D721Med (cell line): ENCODE data around the gene CA11.
"Not testable (repeated sequence)": the region's sequence is repeated elsewhere in the genome, so short reads cannot be mapped to it uniquely, and the experiment has no call there.

ENCODE experiments used
- DNase-seq: peaks from one replicate; pipeline ENCODE4 v3.0.0; 2011; ENCODE audit warnings: low spot score; ENCODE audit not compliant: insufficient read length
- FAIRE-seq: peaks from 2 replicates; lab custom pipeline; 2011; peaks lifted over from hg19 to GRCh38; lab: Jason Lieb, UNC
- CTCF ChIP-seq: IDR thresholded peaks from 2 replicates; pipeline ENCODE4 v1.5.1; 2012; ENCODE audit warnings: mild to moderate bottlenecking, control low read depth; ENCODE audit not compliant: insufficient read depth; ENCODE audit errors: missing control alignments

The CA11 gene

GRCh38 chr19:48635263-48635965, 10.6 kb downstream of the CA11 start:
- DNase-seq (peak; percentile 64), FAIRE-seq (no peak)
- no peak for TF ChIP-seq CTCF

GRCh38 chr19:48634424-48635262, 11.3 kb downstream of the CA11 start:
- DNase-seq (peak; percentile 80), FAIRE-seq (no peak)
- no peak for TF ChIP-seq CTCF

- no peak for TF ChIP-seq CTCF
- DNase-seq (no peak), FAIRE-seq (no peak)
These were observed 12.0 kb downstream of the CA11 start for GRCh38 chr19:48634036-48634342.

DNA sequence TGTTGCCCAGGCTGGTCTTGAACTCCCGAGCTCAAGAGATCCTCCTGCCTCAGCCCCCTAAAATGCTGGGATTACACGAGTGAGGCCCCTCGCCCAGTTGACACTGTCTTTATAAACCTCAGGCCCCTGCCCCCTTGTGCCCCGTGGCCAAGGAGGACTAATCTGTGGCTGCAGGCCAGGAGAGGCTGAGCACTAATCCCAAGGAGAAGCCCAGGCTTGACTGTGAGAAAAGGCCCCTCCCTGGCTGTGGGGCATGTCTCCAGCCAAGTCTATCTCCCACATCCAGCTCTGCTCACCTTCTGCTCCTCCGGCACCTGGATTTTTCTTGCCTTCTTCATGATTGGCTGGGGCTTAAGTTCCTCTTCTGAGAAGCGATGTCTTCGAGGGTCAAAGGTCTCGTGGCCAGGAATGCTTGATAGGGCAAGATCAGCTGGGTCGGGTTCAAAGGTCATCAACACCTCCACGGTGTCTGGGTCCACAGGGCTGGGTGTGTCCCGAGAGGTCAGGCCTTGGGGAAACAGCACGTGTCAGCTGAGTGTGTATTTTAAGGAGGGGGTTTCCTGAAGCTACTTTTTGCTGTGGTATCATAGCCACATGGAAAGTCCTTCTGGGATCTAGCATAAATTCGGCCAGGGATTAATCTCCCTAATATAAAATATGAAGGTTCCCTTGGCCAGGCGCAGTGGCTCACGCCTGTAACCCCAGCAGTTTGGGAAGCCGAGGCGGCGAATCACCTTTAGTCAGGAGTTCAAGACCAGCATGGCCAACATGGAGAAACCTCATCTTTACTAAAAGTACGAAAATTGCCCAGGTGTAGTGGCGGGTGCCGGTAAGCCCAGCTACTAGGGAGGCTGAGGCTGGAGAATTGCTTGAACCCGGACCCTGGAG, 12.6 kb downstream of the CA11 start:
- no peak for TF ChIP-seq CTCF
- no peak for DNase-seq
- FAIRE-seq: no peak

- DNase-seq (no peak), FAIRE-seq (no peak)
- TF ChIP-seq CTCF: no peak
These were observed 13.3 kb downstream of the CA11 start for GRCh38 chr19:48632692-48633147.

DNA sequence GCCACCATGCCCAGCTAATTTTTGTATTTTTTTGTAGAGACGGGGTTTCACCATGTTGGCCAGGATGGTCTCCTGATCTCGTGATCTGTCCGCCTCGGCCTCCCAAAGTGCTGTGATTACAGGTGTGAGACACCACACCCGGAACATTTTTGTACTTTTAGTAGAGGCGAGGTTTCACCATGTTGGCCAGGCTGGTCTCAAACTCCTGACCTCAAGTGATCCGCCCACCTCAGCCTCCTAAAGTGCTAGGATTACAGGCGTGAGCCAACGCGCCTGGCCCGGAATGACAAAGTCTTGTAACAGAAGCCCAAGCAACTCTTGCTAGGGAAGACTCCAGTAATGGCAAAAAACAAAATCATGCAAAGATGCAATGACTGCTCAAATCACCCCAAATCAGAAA, 13.7 kb downstream of the CA11 start:
- not testable (repeated sequence) for DNase-seq, FAIRE-seq

- FAIRE-seq (no peak), DNase-seq (no peak)
- TF ChIP-seq CTCF: no peak
These were observed 14.8 kb downstream of the CA11 start for GRCh38 chr19:48631225-48631624.
